ENCODE results near the gene MTHFD1L. TPM values are rescaled to one million over a fixed set of nuclear protein-coding genes. Genes with fewer than 3 reads are reported as not detected.
A peak's percentile ranks its signal among the peaks of the same experiment; 100 is the strongest.

MTHFD1L gene
- total RNA-seq, 2 experiments from 2014 or later, result 51.6 to 54.6 TPM

- H3K36me3 Mint-ChIP-seq (ENCODE audit: low read depth), result peaks cover 18% of the 10 kb centered on the region
- no peak overlapping the region for H3K27ac Mint-ChIP-seq
- peaks cover 12% of the 10 kb centered on the region for H3K4me1 Mint-ChIP-seq
- no peaks in the 10 kb centered on the region for H3K27me3 Mint-ChIP-seq
- DNase-seq, result no peak
- CTCF ChIA-PET, result interaction anchor here (1.1 to 1.4 kb wide), 2 partner anchors 15 to 18 kb away, joined by 3 to 5 read pairs; no protein-coding TSS in a partner anchor
- POLR2A ChIA-PET, result interaction anchor here (0.9 to 1.5 kb wide), 2 partner anchors 9 to 18 kb away, joined by 3 to 4 read pairs; partner anchors contain the start of gene MTHFD1L
- no peak overlapping the region for H3K4me3 Mint-ChIP-seq
- no peaks in the 10 kb centered on the region for H3K9me3 Mint-ChIP-seq
Observed at GRCh38 chr6:150874179-150874578, 8.7 kb downstream of the MTHFD1L start.

GRCh38 chr6:150875841-150876240 is 10.3 kb downstream of the MTHFD1L start:
- CTCF ChIA-PET, result interaction anchor here (1.1 kb wide), 1 partner anchor 16 kb away, joined by 3 read pairs; no protein-coding TSS in a partner anchor
- no peak overlapping the region for H3K27ac Mint-ChIP-seq
- no peaks in the 10 kb centered on the region for H3K27me3 Mint-ChIP-seq

GRCh38 chr6:150876598-150876997 is 11.1 kb downstream of the MTHFD1L start:
- no peak overlapping the region for H3K27ac Mint-ChIP-seq
- no peak for DNase-seq
- peaks cover 29% of the 10 kb centered on the region for H3K36me3 Mint-ChIP-seq (ENCODE audit: low read depth)
- peaks cover 11% of the 10 kb centered on the region for H3K4me1 Mint-ChIP-seq
- H3K27me3 Mint-ChIP-seq, result no peaks in the 10 kb centered on the region
- H3K4me3 Mint-ChIP-seq, result no peak overlapping the region
- POLR2A ChIA-PET, result no interaction called here
- CTCF ChIA-PET, result interaction anchor here (1.1 kb wide), 1 partner anchor 15 kb away, joined by 3 read pairs; no protein-coding TSS in a partner anchor
- no peaks in the 10 kb centered on the region for H3K9me3 Mint-ChIP-seq

More at GRCh38 chr6:150875841-150876240, 10.3 kb downstream of the MTHFD1L start:
- Mint-ChIP-seq H3K4me1 (peaks cover 13% of the 10 kb centered on the region), H3K9me3 (no peaks in the 10 kb centered on the region), H3K36me3 (ENCODE audit: low read depth) (peaks cover 28% of the 10 kb centered on the region), H3K4me3 (no peak overlapping the region)
- POLR2A ChIA-PET, result interaction anchor here (1.4 to 1.7 kb wide), 3 partner anchors 9 to 129 kb away, joined by 3 to 4 read pairs (median 4); no protein-coding TSS in a partner anchor
- DNase-seq, result no peak

GRCh38 chr6:150877928-150878327 is 12.4 kb downstream of the MTHFD1L start:
- H3K27ac Mint-ChIP-seq, result no peak overlapping the region
- H3K4me1 Mint-ChIP-seq, result peaks cover 13% of the 10 kb centered on the region
- no peak overlapping the region for H3K4me3 Mint-ChIP-seq
- DNase-seq, result no peak
- H3K9me3 Mint-ChIP-seq, result no peaks in the 10 kb centered on the region
- no peaks in the 10 kb centered on the region for H3K27me3 Mint-ChIP-seq
- CTCF ChIA-PET, result interaction anchor here (1.5 to 2.1 kb wide), 2 partner anchors 14 to 447 kb away, joined by 3 to 7 read pairs; no protein-coding TSS in a partner anchor
- POLR2A ChIA-PET, result interaction anchor here (0.7 to 1.2 kb wide), 2 partner anchors 12 to 13 kb away, joined by 4 to 5 read pairs; no protein-coding TSS in a partner anchor
- H3K36me3 Mint-ChIP-seq (ENCODE audit: low read depth), result peaks cover 27% of the 10 kb centered on the region

- DNase-seq, result no peak
- no peaks in the 10 kb centered on the region for H3K27me3 Mint-ChIP-seq
- peaks cover 13% of the 10 kb centered on the region for H3K4me1 Mint-ChIP-seq
- no peak overlapping the region for H3K27ac Mint-ChIP-seq
- no peak overlapping the region for H3K4me3 Mint-ChIP-seq
- peaks cover 31% of the 10 kb centered on the region for H3K36me3 Mint-ChIP-seq (ENCODE audit: low read depth)
- CTCF ChIA-PET, result interaction anchor here (1.5 to 2.1 kb wide), 2 partner anchors 14 to 446 kb away, joined by 3 to 7 read pairs; no protein-coding TSS in a partner anchor
- POLR2A ChIA-PET, result interaction anchor here (0.7 to 1.2 kb wide), 2 partner anchors 12 to 13 kb away, joined by 4 to 5 read pairs; no protein-coding TSS in a partner anchor
- H3K9me3 Mint-ChIP-seq, result no peaks in the 10 kb centered on the region
Observed at GRCh38 chr6:150878347-150879213, 13.1 kb downstream of the MTHFD1L start.

GRCh38 chr6:150880336-150880735 is 14.8 kb downstream of the MTHFD1L start:
- CTCF ChIA-PET, result interaction anchor here (0.8 kb wide), 1 partner anchor 9 kb away, joined by 3 read pairs; no protein-coding TSS in a partner anchor
- no peaks in the 10 kb centered on the region for H3K9me3 Mint-ChIP-seq
- no peak overlapping the region for H3K4me3 Mint-ChIP-seq
- peaks cover 13% of the 10 kb centered on the region for H3K4me1 Mint-ChIP-seq
- H3K27me3 Mint-ChIP-seq, result no peaks in the 10 kb centered on the region
- no peak for DNase-seq
- POLR2A ChIA-PET, result no interaction called here
- no peak overlapping the region for H3K27ac Mint-ChIP-seq
- peaks cover 41% of the 10 kb centered on the region for H3K36me3 Mint-ChIP-seq (ENCODE audit: low read depth)

GRCh38 chr6:150881911-150882481 is 16.5 kb downstream of the MTHFD1L start:
- no peaks in the 10 kb centered on the region for H3K9me3 Mint-ChIP-seq
- ChIA-PET CTCF (interaction anchor here (0.6 to 1.8 kb wide), 5 partner anchors 9 to 446 kb away, joined by 3 to 17 read pairs (median 3); partner anchors contain the start of gene MTHFD1L), POLR2A (interaction anchor here (1.0 to 1.2 kb wide), 4 partner anchors 13 to 22 kb away, joined by 3 to 6 read pairs (median 4); partner anchors contain the start of gene MTHFD1L)
- H3K4me3 Mint-ChIP-seq, result no peak overlapping the region
- no peak overlapping the region for H3K27ac Mint-ChIP-seq
- no peaks in the 10 kb centered on the region for H3K27me3 Mint-ChIP-seq
- peaks cover 10% of the 10 kb centered on the region for H3K4me1 Mint-ChIP-seq
- DNase-seq, result no peak
- peaks cover 50% of the 10 kb centered on the region for H3K36me3 Mint-ChIP-seq (ENCODE audit: low read depth)

GRCh38 chr6:150883521-150883920 is 18.0 kb downstream of the MTHFD1L start:
- no peaks in the 10 kb centered on the region for H3K9me3 Mint-ChIP-seq
- no peak overlapping the region for H3K27ac Mint-ChIP-seq
- CTCF ChIA-PET, result interaction anchor here (0.6 to 1.3 kb wide), 2 partner anchors 10 to 131 kb away, joined by 3 to 4 read pairs; no protein-coding TSS in a partner anchor

GRCh38 chr6:150886155-150886554 is 20.7 kb downstream of the MTHFD1L start:
- Mint-ChIP-seq H3K9me3 (no peaks in the 10 kb centered on the region), H3K27me3 (no peaks in the 10 kb centered on the region), H3K27ac (no peak overlapping the region), H3K36me3 (ENCODE audit: low read depth) (peaks cover 52% of the 10 kb centered on the region), H3K4me3 (no peak overlapping the region), H3K4me1 (peaks cover 15% of the 10 kb centered on the region)
- ChIA-PET CTCF (interaction anchor here (1.5 to 11.4 kb wide), 2 partner anchors 438 to 449 kb away, joined by 3 to 247 read pairs; no protein-coding TSS in a partner anchor), POLR2A (interaction anchor here (0.8 kb wide), 1 partner anchor 21 kb away, joined by 3 read pairs; the partner anchor contains the start of gene MTHFD1L)
- peak; percentile 1 for DNase-seq

More at GRCh38 chr6:150883521-150883920, 18.0 kb downstream of the MTHFD1L start:
- H3K36me3 Mint-ChIP-seq (ENCODE audit: low read depth), result peaks cover 53% of the 10 kb centered on the region
- POLR2A ChIA-PET, result interaction anchor here (0.7 kb wide), 1 partner anchor 33 kb away, joined by 3 read pairs; no protein-coding TSS in a partner anchor
- no peak overlapping the region for H3K4me3 Mint-ChIP-seq
- no peaks in the 10 kb centered on the region for H3K27me3 Mint-ChIP-seq
- DNase-seq, result no peak
- peaks cover 19% of the 10 kb centered on the region for H3K4me1 Mint-ChIP-seq

GRCh38 chr6:150887978-150888563 is 22.6 kb downstream of the MTHFD1L start:
- Mint-ChIP-seq H3K36me3 (ENCODE audit: low read depth) (peaks cover 57% of the 10 kb centered on the region), H3K27me3 (no peaks in the 10 kb centered on the region)
- CTCF ChIA-PET, result interaction anchor here (0.5 to 11.4 kb wide), 6 partner anchors 22 to 1510 kb away, joined by 3 to 247 read pairs (median 4); partner anchors contain the start of gene MTHFD1L

GRCh38 chr6:150890346-150890745 is 24.8 kb downstream of the MTHFD1L start:
- no peak for DNase-seq
- H3K4me3 Mint-ChIP-seq, result no peak overlapping the region
- no peaks in the 10 kb centered on the region for H3K27me3 Mint-ChIP-seq
- no peak overlapping the region for H3K27ac Mint-ChIP-seq
- no peaks in the 10 kb centered on the region for H3K9me3 Mint-ChIP-seq
- POLR2A ChIA-PET, result no interaction called here
- peaks cover 33% of the 10 kb centered on the region for H3K4me1 Mint-ChIP-seq
- H3K36me3 Mint-ChIP-seq (ENCODE audit: low read depth), result peaks cover 43% of the 10 kb centered on the region
- CTCF ChIA-PET, result interaction anchor here (1.2 to 11.4 kb wide), 9 partner anchors 8 to 446 kb away, joined by 3 to 247 read pairs (median 17); no protein-coding TSS in a partner anchor

More at GRCh38 chr6:150887978-150888563, 22.6 kb downstream of the MTHFD1L start:
- Mint-ChIP-seq H3K9me3 (no peaks in the 10 kb centered on the region), H3K4me1 (peaks cover 15% of the 10 kb centered on the region), H3K4me3 (no peak overlapping the region), H3K27ac (no peak overlapping the region)
- no peak for DNase-seq
- POLR2A ChIA-PET, result no interaction called here
